ENCODE results near the gene MRPL30.
"Not testable (repeated sequence)": the region's sequence is repeated elsewhere in the genome, so short reads cannot be mapped to it uniquely, and the experiment has no call there.

Gene MRPL30

GRCh38 chr2:99180755-99181623 is at the start of gene MRPL30, which contains the start of gene MITD1:
Gene MRPL30, plus strand, starts transcription at chr2:99181184. Its CDS starts 5,020 bp downstream, at chr2:99186204.
Gene MITD1, minus strand, starts transcription at chr2:99181058. Its CDS starts 77 bp downstream, at chr2:99180981.
- FAIRE-seq, result peak; percentile 49

GRCh38 chr2:99135044-99135556 is 45.9 kb upstream of the MRPL30 start:
- not testable (repeated sequence) for FAIRE-seq

GRCh38 chr2:99139003-99139402 is 42.0 kb upstream of the MRPL30 start:
- FAIRE-seq, result no peak

GRCh38 chr2:99140056-99140859 is 40.7 kb upstream of the MRPL30 start:
- no peak for FAIRE-seq

- no peak for FAIRE-seq
Measured at GRCh38 chr2:99140860-99141109, 40.2 kb upstream of the MRPL30 start.

- FAIRE-seq, result no peak
Measured at GRCh38 chr2:99141110-99142108, 39.6 kb upstream of the MRPL30 start, which contains the start of gene C2orf15. Gene C2orf15, plus strand, starts transcription at chr2:99141707. Its CDS starts 8,852 bp downstream, at chr2:99150559.

GRCh38 chr2:99150706-99151105 is 30.3 kb upstream of the MRPL30 start:
- FAIRE-seq, result no peak

GRCh38 chr2:99152199-99152895 is 28.6 kb upstream of the MRPL30 start:
- no peak for FAIRE-seq

- FAIRE-seq, result no peak
Measured at GRCh38 chr2:99153921-99154604, 26.9 kb upstream of the MRPL30 start.

- no peak for FAIRE-seq
Measured at GRCh38 chr2:99154643-99155536, 26.1 kb upstream of the MRPL30 start, which contains the start of the genes LIPT1 and TSGA10. Gene LIPT1, plus strand, starts transcription at chr2:99154967. Its CDS starts 6,991 bp downstream, at chr2:99161958. Gene TSGA10, minus strand, starts transcription at chr2:99154942. Its CDS starts 45,503 bp downstream, at chr2:99109439.

GRCh38 chr2:99156891-99157290 is 24.1 kb upstream of the MRPL30 start:
- FAIRE-seq, result no peak

- FAIRE-seq, result no peak
Measured at GRCh38 chr2:99158599-99158998, 22.4 kb upstream of the MRPL30 start.

GRCh38 chr2:99159594-99159993 is 21.4 kb upstream of the MRPL30 start:
- FAIRE-seq, result no peak

GRCh38 chr2:99166218-99166617 is 14.8 kb upstream of the MRPL30 start:
- FAIRE-seq, result no peak

- FAIRE-seq, result no peak
Measured at GRCh38 chr2:99169534-99169933, 11.4 kb upstream of the MRPL30 start.

GRCh38 chr2:99171377-99172140 is 9.4 kb upstream of the MRPL30 start:
- FAIRE-seq, result no peak

- FAIRE-seq, result no peak
Measured at GRCh38 chr2:99181624-99182000, 628 bp downstream of the MRPL30 start.

GRCh38 chr2:99183025-99183424 is 2.0 kb downstream of the MRPL30 start:
- no peak for FAIRE-seq

GRCh38 chr2:99184811-99185210 is 3.8 kb downstream of the MRPL30 start:
- no peak for FAIRE-seq
